ENCODE data around the gene DCST1. TPM values are rescaled to one million over a fixed set of nuclear protein-coding genes. Genes with fewer than 3 reads are reported as not detected.

The DCST1 gene
- total and polyA plus RNA-seq, 2 of the 8 experiments (the other 6 are each of a cell fraction or from before 2014, with no cell fraction given) = not detected

GRCh38 chr1:155094622-155094948 lies 61.0 kb downstream of the DCST1 start:
- no peak for FAIRE-seq
- DNase-seq (ENCODE audit: low read depth in 1 of 2, low spot score in 2 of 2) = no peak
- CTCF ChIA-PET (ENCODE audit: partially characterized antibody) = interaction anchor here (0.7 to 6.9 kb wide), 10 partner anchors 9 to 128 kb away, joined by 3 to 101 read pairs (median 5); partner anchors contain the start of gene KRTCAP2
- Histone ChIP-seq H4K91ac (replicated peaks; ENCODE audit: insufficient read length, low read length) (no peak overlapping the region), H2AFZ (ENCODE audit: low read length) (no peak overlapping the region), H3K27me3 (replicated peaks in 1 of 4; ENCODE audit: control insufficient read depth in 3 of 4, extremely low read depth in 1 of 4, insufficient read depth in 3 of 4, low read length in 3 of 4) (peaks cover 0 to 10% (median 2%) of the 10 kb centered on the region in 4 experiments; a peak in 2 of 7 replicates), H3K79me1 (ENCODE audit: low read depth, low read length) (no peaks in the 10 kb centered on the region), H3K36me3 (ENCODE audit: control insufficient read depth in 2 of 4, insufficient read depth in 4 of 4, low read length in 3 of 4) (no peaks in the 10 kb centered on the region), H4K5ac (ENCODE audit: insufficient read length, low read depth, low read length) (no peak overlapping the region), H3K79me2 (ENCODE audit: control insufficient read depth in 1 of 2, insufficient read depth in 2 of 2, low read length in 2 of 2) (no peaks in the 10 kb centered on the region), H3K9ac (replicated peaks in 1 of 4; ENCODE audit: extremely low read depth in 1 of 4, low read depth in 3 of 4, low read length in 3 of 4) (no peak overlapping the region), H2BK12ac (ENCODE audit: low read depth, low read length) (no peak overlapping the region), H3K9me3 (ENCODE audit: insufficient read depth in 2 of 2, low read depth in 1 of 2, low read length in 1 of 2) (no peaks in the 10 kb centered on the region), H4K20me1 (replicated peaks in 1 of 2; ENCODE audit: control insufficient read depth in 1 of 2, insufficient read depth in 2 of 2, low read length in 2 of 2) (no peaks in the 10 kb centered on the region), H2BK5ac (ENCODE audit: low read depth, low read length) (no peak overlapping the region), H2BK20ac (ENCODE audit: low read length) (no peak overlapping the region), H3K18ac (ENCODE audit: extremely low read depth, low read length) (no peak overlapping the region), H3K27ac (ENCODE audit: low read depth, low read length) (no peak overlapping the region), H3K23me2 (ENCODE audit: low read depth, low read length) (no peaks in the 10 kb centered on the region), H3K56ac (replicated peaks; ENCODE audit: insufficient read length, low read depth, low read length) (no peak overlapping the region), H3K4ac (replicated peaks; ENCODE audit: insufficient read length, low read depth, low read length) (no peak overlapping the region), H3K4me2 (ENCODE audit: insufficient read depth in 1 of 2, low read depth in 2 of 2, low read length in 2 of 2) (0 out of 4 replicates have a peak overlapping the region, but pooled peaks have one; percentile 19 to 30), H4K8ac (ENCODE audit: extremely low read depth, insufficient read depth, low read length) (no peak overlapping the region), H2AK5ac (ENCODE audit: low read depth, low read length) (no peak overlapping the region), H3K4me1 (replicated peaks in 1 of 4; ENCODE audit: control insufficient read depth in 3 of 4, insufficient read depth in 4 of 4, low read length in 3 of 4) (peaks cover 0 to 10% (median 8%) of the 10 kb centered on the region in 4 experiments; a peak in 5 of 7 replicates), H3K23ac (ENCODE audit: insufficient read length) (no peak overlapping the region), H3K14ac (ENCODE audit: insufficient read length) (no peak overlapping the region), H3K4me3 (ENCODE audit: extremely low read depth in 1 of 4, insufficient read depth in 2 of 4, low read depth in 3 of 4, low read length in 4 of 4) (no peak overlapping the region), H2BK15ac (ENCODE audit: low read length) (no peak overlapping the region), H2BK120ac (replicated peaks; ENCODE audit: low read depth, low read length) (no peak overlapping the region)
- POLR2A ChIA-PET (ENCODE audit: partially characterized antibody) = interaction anchor here (0.6 to 0.8 kb wide), 2 partner anchors 77 to 100 kb away, joined by 3 read pairs; no protein-coding TSS in a partner anchor
- TF ChIP-seq TEAD4 (IDR thresholded peaks at IDR 0.05; ENCODE audit: low read depth, low read length) = no peak
- TF ChIP-seq KDM1A (IDR thresholded peaks at IDR 0.05; ENCODE audit: borderline replicate concordance, low read length) = no peak
- TF ChIP-seq POU5F1 (IDR thresholded peaks at IDR 0.05; ENCODE audit: low read depth, low read length) = no peak
- TF ChIP-seq SUZ12 (IDR thresholded peaks at IDR 0.05; ENCODE audit: low read length) = no peak
- TF ChIP-seq, protein P1, sequence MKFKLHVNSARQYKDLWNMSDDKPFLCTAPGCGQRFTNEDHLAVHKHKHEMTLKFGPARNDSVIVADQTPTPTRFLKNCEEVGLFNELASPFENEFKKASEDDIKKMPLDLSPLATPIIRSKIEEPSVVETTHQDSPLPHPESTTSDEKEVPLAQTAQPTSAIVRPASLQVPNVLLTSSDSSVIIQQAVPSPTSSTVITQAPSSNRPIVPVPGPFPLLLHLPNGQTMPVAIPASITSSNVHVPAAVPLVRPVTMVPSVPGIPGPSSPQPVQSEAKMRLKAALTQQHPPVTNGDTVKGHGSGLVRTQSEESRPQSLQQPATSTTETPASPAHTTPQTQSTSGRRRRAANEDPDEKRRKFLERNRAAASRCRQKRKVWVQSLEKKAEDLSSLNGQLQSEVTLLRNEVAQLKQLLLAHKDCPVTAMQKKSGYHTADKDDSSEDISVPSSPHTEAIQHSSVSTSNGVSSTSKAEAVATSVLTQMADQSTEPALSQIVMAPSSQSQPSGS (IDR thresholded peaks at IDR 0.05; ENCODE audit: low read length) = no peak
- TF ChIP-seq HDAC6 (IDR thresholded peaks at IDR 0.05; ENCODE audit: low read depth, low read length) = no peak
- WGBS, 2 experiments (ENCODE audit: extremely low coverage in 1 of 2, insufficient coverage in 1 of 2, insufficient read length in 1 of 2, insufficient replicate concordance in 2 of 2, low coverage in 1 of 2, low lambda C conversion rate in 2 of 2, missing lambda C conversion rate in 1 of 2) = 87% methylated on average over 2 of the region's 2 CpGs; no CpG with 5 or more reads in 1 of the 2 experiments
